ENCODE results near the gene SSR4. TPM values are rescaled to one million over a fixed set of nuclear protein-coding genes. Genes with fewer than 3 reads are reported as not detected.

SSR4 gene
- total and polyA plus RNA-seq, 2 of the 8 experiments (the other 6 are each of a cell fraction or from before 2014, with no cell fraction given): 168 to 642 TPM

GRCh38 chrX:153821066-153821465, 26.6 kb downstream of the SSR4 start:
- Histone ChIP-seq H4K8ac (ENCODE audit: extremely low read depth, insufficient read depth, low read length) (peak overlapping the region; percentile 51; the same call in 1 of the 2 replicates), H3K23me2 (ENCODE audit: low read depth, low read length) (peaks cover 2% of the 10 kb centered on the region; the same call in 1 of the 2 replicates), H2BK15ac (ENCODE audit: low read length) (no peak overlapping the region), H3K27ac (ENCODE audit: low read depth, low read length) (no peak overlapping the region), H3K9me3 (ENCODE audit: insufficient read depth in 2 of 2, low read depth in 1 of 2, low read length in 1 of 2) (no peaks in the 10 kb centered on the region), H3K56ac (replicated peaks; ENCODE audit: insufficient read length, low read depth, low read length) (no peak overlapping the region), H2AFZ (ENCODE audit: low read length) (no peak overlapping the region), H3K4me1 (replicated peaks in 1 of 4; ENCODE audit: control insufficient read depth in 3 of 4, insufficient read depth in 4 of 4, low read length in 3 of 4) (peaks cover 6 to 26% (median 13%) of the 10 kb centered on the region in 4 experiments), H2BK12ac (ENCODE audit: low read depth, low read length) (no peak overlapping the region), H3K23ac (ENCODE audit: insufficient read length) (no peak overlapping the region), H3K18ac (ENCODE audit: extremely low read depth, low read length) (no peak overlapping the region), H3K4me3 (ENCODE audit: extremely low read depth in 1 of 4, insufficient read depth in 2 of 4, low read depth in 3 of 4, low read length in 4 of 4) (no peak overlapping the region), H4K20me1 (replicated peaks in 1 of 2; ENCODE audit: control insufficient read depth in 1 of 2, insufficient read depth in 2 of 2, low read length in 2 of 2) (peaks cover 0 to 10% of the 10 kb centered on the region in 2 experiments), H3K4ac (replicated peaks; ENCODE audit: insufficient read length, low read depth, low read length) (no peak overlapping the region), H3K79me1 (ENCODE audit: low read depth, low read length) (peaks cover 2% of the 10 kb centered on the region; the same call in 1 of the 2 replicates), H2BK20ac (ENCODE audit: low read length) (no peak overlapping the region), H2BK120ac (replicated peaks; ENCODE audit: low read depth, low read length) (no peak overlapping the region), H3K14ac (ENCODE audit: insufficient read length) (no peak overlapping the region), H4K5ac (ENCODE audit: insufficient read length, low read depth, low read length) (no peak overlapping the region), H3K9ac (replicated peaks in 1 of 4; ENCODE audit: extremely low read depth in 1 of 4, low read depth in 3 of 4, low read length in 3 of 4) (no peak overlapping the region), H3K79me2 (ENCODE audit: control insufficient read depth in 1 of 2, insufficient read depth in 2 of 2, low read length in 2 of 2) (peaks cover 30 to 81% of the 10 kb centered on the region in 2 experiments), H3K27me3 (replicated peaks in 1 of 4; ENCODE audit: control insufficient read depth in 3 of 4, extremely low read depth in 1 of 4, insufficient read depth in 3 of 4, low read length in 3 of 4) (no peaks in the 10 kb centered on the region), H3K4me2 (ENCODE audit: insufficient read depth in 1 of 2, low read depth in 2 of 2, low read length in 2 of 2) (no peak overlapping the region), H4K91ac (replicated peaks; ENCODE audit: insufficient read length, low read length) (no peak overlapping the region), H2BK5ac (ENCODE audit: low read depth, low read length) (no peak overlapping the region), H3K36me3 (ENCODE audit: control insufficient read depth in 2 of 4, insufficient read depth in 4 of 4, low read length in 3 of 4) (no peaks in the 10 kb centered on the region; a peak in 1 of 8 replicates), H2AK5ac (ENCODE audit: low read depth, low read length) (no peak overlapping the region)
- 73% methylated on average over 9 of the region's 9 CpGs; no CpG with 5 or more reads in 1 of the 2 experiments for WGBS, 2 experiments (ENCODE audit: extremely low coverage in 1 of 2, insufficient coverage in 1 of 2, insufficient read length in 1 of 2, insufficient replicate concordance in 2 of 2, low coverage in 1 of 2, low lambda C conversion rate in 2 of 2, missing lambda C conversion rate in 1 of 2)
- CTCF ChIA-PET (ENCODE audit: partially characterized antibody): interaction anchor here (0.7 to 1.0 kb wide), 2 partner anchors 23 to 27 kb away, joined by 3 read pairs; no protein-coding TSS in a partner anchor
- DNase-seq (ENCODE audit: low read depth in 1 of 2, low spot score in 2 of 2): no peak
- POLR2A ChIA-PET (ENCODE audit: partially characterized antibody): interaction anchor here (1.4 to 3.6 kb wide), 5 partner anchors 12 to 58 kb away, joined by 3 to 14 read pairs (median 4); no protein-coding TSS in a partner anchor
- FAIRE-seq: no peak
- no peak for TF ChIP-seq CBX5 (IDR thresholded peaks at IDR 0.05; ENCODE audit: low read depth, low read length)
- no peak for TF ChIP-seq CBX8 (IDR thresholded peaks at IDR 0.05; ENCODE audit: borderline replicate concordance, low read depth, low read length)
- TF ChIP-seq RXRA (IDR thresholded peaks at IDR 0.05; ENCODE audit: insufficient read depth, low read depth, low read length): no peak
- no peak for TF ChIP-seq RAD21 (IDR thresholded peaks at IDR 0.05 in 1 of 2, conservative IDR thresholded peaks at IDR 0.05 in 1 of 2; ENCODE audit: low read depth in 2 of 2, low read length in 2 of 2)
- TF ChIP-seq, protein P1, sequence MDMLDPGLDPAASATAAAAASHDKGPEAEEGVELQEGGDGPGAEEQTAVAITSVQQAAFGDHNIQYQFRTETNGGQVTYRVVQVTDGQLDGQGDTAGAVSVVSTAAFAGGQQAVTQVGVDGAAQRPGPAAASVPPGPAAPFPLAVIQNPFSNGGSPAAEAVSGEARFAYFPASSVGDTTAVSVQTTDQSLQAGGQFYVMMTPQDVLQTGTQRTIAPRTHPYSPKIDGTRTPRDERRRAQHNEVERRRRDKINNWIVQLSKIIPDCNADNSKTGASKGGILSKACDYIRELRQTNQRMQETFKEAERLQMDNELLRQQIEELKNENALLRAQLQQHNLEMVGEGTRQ (IDR thresholded peaks at IDR 0.05; ENCODE audit: low read length): no peak
- TF ChIP-seq, protein P2, sequence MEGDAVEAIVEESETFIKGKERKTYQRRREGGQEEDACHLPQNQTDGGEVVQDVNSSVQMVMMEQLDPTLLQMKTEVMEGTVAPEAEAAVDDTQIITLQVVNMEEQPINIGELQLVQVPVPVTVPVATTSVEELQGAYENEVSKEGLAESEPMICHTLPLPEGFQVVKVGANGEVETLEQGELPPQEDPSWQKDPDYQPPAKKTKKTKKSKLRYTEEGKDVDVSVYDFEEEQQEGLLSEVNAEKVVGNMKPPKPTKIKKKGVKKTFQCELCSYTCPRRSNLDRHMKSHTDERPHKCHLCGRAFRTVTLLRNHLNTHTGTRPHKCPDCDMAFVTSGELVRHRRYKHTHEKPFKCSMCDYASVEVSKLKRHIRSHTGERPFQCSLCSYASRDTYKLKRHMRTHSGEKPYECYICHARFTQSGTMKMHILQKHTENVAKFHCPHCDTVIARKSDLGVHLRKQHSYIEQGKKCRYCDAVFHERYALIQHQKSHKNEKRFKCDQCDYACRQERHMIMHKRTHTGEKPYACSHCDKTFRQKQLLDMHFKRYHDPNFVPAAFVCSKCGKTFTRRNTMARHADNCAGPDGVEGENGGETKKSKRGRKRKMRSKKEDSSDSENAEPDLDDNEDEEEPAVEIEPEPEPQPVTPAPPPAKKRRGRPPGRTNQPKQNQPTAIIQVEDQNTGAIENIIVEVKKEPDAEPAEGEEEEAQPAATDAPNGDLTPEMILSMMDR (IDR thresholded peaks at IDR 0.05; ENCODE audit: control extremely low read depth in 1 of 3, insufficient read depth in 1 of 3, low read depth in 1 of 3, low read length in 3 of 3): no peak
- TF ChIP-seq GTF2F1 (IDR thresholded peaks at IDR 0.05; ENCODE audit: borderline replicate concordance, low read depth, low read length): no peak
- TF ChIP-seq HDAC2 (IDR thresholded peaks at IDR 0.05; ENCODE audit: borderline replicate concordance in 1 of 2, low read depth in 2 of 2, low read length in 2 of 2): no peak

Data from H1 (cell line).